Thyroid gland (tissue), 4 donors: Measurements from ENCODE around the gene SFXN5.

Experiments used
- CTCF ChIP-seq, 6 experiments: fragments of 200-600 bp in 3 of 6; fragments of 450-650 bp in 3 of 6; sonication (generic) in 3 of 6; IDR thresholded peaks; one replicate each; pipeline ENCODE4 v1.5.1; 2016 to 2019; ENCODE audit warnings: antibody characterized with exemption in 6 of 6, mild to moderate bottlenecking in 2 of 6, inconsistent platforms in 1 of 6, moderate library complexity in 1 of 6
- POLR2A ChIP-seq, 2 donors: fragments of 450-650 bp; IDR thresholded peaks; one replicate each; pipeline ENCODE4 v1.6.1; 2017; ENCODE audit warnings: antibody characterized with exemption in 2 of 2, mild to moderate bottlenecking in 2 of 2, moderate library complexity in 1 of 2

DNA sequence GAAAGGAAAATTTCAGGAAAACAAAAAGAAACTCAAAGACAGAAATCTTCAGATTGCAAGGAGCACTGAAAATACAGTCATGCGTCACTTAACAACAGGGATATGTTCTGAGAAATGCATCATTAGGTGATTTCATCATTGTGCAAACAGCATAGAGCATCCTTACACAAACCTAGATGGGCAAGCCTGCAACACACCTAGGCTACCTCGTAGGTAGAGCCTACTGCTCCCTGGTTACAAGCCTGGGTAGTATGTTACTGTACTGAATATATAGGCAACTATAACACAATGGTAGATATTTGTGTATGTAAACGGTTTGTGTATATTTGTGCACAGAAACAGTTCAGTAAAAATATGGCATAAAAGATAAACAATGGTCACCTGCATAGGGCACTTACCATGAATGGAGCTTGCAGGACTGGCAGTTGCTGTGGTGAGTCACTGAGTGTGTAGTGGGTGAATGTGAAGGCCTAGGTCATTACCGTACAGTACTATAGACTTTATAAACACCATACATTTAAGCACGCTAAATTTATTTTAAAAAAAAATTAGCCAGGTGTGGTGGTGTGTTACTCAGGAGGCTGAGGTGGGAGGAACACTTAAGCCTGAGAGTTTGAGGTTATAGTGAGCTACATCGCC, 33.4 kb downstream of the SFXN5 start:
- TF ChIP-seq POLR2A (IDR thresholded peaks at IDR 0.05) (no peak), CTCF (IDR thresholded peaks at IDR 0.05) (no peak)
